NCI-H1930 (cell line): ENCODE measurements around the gene NOLC1.

Experiments used
- DNase-seq, 2 experiments: peaks; one replicate each; lab custom pipeline; 2025; lab: John Stamatoyannopoulos, UW

NOLC1 gene

DNA sequence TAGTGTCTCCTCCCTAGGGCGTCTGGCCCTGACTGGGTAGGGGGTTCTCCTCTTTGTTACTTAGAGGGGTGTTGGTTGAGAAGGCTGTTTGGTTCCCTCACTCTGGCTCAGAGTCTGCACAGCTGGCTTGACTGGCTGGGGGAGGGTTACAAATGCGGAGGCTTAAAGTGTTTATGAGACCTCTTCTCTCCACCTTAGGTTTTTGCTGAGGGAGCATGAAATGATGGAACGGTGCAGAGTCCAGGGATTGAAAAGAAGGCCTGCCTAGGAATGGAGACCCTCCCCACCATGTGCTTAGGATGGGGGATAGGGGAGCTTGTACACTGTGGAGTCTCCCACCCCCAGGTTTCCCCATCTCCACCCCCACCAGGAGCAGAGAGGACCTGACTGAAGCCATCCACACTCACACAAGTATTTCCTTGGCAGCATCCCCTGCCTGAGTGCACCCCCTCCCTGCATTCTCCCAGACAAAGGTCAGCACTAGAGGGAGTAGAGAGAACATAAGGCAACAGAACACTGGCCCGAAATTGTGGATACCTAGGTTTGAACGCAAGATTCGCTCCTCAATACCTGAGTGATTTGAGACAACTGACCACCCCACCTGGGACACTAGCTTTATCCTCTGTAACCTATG lies 30.3 kb upstream of the NOLC1 start:
- DNase-seq: no peak

DNA sequence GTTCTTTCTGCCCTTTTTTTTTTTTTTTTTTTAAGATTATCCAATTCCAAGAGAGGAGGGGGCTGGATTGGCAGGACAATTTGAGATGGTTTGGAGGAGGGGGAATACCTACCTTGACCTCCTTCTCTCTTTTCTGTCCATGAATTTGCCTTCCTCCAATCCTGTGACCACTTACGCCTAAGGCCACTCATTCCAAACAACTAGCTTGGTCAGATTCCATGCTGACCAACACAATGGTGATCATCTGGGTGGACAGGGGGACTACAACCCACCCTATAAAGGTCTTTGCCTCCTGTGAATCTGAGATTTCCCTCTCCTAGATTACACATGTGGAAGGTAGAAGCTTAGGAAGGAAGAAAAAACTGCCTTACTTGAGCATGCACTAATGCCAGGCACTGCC lies 29.7 kb upstream of the NOLC1 start:
- DNase-seq: no peak

DNA sequence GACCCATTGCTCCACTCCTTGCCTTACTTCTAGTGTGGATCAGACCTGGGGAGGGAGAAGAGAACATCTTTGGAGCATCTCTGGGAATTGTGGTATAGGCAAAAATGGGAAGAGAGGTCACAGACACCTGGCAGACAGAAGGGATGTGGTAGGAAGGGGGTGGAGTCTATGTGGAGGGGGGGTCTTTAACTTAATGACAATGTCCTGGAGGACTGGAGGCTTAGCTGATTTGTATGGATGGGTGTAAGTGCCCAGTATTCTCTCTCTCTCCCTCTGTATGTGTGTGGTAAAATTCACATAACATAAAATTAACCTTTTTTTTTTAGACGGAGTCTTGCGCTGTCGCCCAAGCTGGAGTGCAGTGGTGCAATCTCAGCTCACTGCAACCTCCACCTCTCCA lies 29.0 kb upstream of the NOLC1 start:
- DNase-seq: no peak

GRCh38 chr10:102131286-102132170 lies 20.7 kb upstream of the NOLC1 start:
- no peak for DNase-seq

GRCh38 chr10:102132193-102132562 lies 20.0 kb upstream of the NOLC1 start:
- DNase-seq: no peak

DNA sequence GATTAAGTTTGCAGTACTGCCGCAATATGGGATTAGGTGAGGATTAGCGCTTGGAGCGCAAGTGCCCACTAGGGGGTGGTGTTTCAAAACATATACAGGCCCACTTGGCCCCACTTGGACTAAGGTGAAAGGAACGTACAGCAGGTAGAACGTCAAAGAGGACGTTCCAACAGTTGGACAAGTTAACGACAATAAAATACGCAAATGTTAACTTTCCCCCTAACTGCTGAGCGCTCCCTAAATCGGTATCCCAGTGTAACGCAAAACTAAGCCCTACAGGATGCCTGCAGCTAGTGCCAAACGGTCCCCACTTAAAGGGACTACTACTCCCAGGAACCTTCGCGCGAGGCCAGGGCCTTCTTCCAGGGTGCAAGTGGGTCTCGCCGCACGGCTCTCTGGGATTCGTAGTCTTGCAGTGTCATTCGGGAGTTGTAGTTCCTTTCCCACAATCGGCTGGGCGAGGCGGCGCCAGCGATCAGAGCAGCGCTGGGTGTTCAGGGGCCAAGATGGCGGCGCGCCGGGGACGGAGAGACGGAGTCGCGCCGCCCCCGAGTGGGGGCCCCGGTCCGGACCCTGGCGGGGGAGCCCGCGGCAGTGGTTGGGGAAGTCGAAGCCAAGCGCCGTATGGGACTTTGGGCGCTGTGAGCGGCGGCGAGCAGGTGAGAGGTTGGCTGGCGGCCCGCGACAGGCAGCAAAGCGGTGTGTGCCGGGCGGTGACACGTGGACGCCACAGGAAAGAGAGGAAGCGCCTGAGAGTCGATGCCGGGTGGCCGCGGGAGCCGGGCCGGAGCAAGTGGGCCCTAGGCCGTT lies 19.4 kb upstream of the NOLC1 start, which contains the start of gene PPRC1:
PPRC1 (plus strand) TSS at position 478 of the 810 bp plus-strand sequence; CDS start at position 507, 29 bp downstream.
- peak; percentile 90 to 92 for DNase-seq

- DNase-seq: no peak
Observed at GRCh38 chr10:102133373-102134195, 18.6 kb upstream of the NOLC1 start.

DNA sequence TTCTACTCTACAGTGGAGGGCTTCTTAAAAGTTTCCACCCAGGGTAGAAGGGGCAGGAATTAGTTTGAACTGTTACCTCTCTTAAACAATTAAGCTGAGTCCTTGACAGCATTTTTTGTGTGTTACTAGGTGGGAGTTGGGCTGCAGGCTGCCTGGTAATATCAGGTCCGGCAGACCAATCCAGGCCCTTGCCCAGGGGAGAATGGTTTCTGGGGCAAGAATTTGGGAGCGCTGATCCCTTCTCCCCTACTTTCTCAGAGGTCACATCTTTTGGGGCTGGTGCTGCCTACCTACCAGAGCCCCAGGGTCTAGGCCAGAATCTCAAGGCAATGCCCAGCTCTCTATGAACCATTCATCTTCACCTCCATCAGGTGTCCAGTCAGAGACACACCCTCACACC lies 17.8 kb upstream of the NOLC1 start:
- DNase-seq: no peak

GRCh38 chr10:102135956-102136526 lies 16.1 kb upstream of the NOLC1 start:
- no peak for DNase-seq

DNA sequence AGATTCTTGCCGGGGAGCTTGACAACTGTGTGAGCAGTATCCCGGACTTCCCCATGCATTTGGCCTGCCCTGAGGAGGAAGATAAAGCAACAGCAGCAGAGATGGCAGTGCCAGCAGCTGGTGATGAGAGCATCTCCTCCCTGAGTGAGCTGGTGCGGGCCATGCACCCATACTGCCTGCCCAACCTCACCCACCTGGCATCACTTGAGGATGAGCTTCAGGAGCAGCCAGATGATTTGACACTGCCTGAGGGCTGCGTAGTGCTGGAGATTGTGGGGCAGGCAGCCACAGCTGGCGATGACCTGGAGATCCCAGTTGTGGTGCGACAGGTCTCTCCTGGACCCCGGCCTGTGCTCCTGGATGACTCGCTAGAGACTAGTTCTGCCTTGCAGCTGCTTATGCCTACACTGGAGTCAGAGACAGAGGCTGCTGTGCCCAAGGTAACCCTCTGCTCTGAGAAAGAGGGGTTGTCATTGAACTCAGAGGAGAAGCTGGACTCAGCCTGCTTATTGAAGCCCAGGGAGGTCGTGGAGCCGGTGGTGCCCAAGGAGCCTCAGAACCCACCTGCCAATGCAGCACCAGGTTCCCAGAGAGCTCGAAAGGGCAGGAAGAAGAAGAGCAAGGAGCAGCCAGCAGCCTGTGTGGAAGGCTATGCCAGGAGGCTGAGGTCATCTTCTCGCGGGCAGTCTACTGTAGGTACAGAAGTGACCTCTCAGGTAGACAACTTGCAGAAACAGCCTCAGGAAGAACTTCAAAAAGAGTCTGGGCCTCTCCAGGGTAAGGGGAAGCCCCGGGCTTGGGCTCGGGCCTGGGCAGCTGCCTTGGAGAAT lies 12.7 kb upstream of the NOLC1 start:
- DNase-seq: no peak

DNA sequence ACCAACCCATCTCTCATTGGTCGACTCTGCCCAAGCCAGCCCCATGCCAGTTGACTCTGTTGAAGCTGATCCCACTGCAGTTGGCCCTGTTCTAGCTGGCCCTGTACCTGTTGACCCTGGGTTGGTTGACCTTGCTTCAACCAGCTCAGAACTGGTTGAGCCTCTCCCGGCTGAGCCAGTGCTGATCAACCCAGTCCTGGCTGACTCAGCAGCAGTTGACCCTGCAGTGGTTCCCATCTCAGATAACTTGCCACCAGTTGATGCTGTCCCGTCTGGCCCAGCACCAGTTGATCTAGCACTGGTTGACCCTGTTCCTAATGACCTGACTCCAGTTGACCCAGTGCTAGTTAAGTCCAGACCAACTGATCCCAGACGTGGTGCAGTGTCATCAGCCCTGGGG lies 12.0 kb upstream of the NOLC1 start:
- DNase-seq: no peak

DNA sequence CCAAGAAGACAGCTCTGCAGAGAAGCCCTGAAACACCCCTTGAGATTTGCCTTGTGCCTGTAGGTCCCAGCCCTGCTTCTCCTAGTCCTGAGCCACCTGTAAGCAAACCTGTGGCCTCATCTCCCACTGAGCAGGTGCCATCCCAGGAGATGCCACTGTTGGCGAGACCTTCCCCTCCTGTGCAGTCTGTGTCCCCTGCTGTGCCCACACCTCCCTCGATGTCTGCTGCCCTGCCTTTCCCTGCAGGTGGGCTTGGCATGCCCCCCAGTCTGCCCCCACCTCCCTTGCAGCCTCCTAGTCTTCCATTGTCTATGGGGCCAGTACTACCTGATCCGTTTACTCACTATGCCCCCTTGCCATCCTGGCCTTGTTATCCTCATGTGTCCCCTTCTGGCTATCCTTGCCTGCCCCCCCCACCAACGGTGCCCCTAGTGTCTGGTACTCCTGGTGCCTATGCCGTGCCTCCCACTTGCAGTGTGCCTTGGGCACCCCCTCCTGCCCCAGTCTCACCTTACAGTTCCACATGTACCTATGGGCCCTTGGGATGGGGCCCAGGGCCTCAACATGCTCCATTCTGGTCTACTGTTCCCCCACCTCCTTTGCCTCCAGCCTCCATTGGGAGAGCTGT lies 11.2 kb upstream of the NOLC1 start:
- no peak for DNase-seq

DNA sequence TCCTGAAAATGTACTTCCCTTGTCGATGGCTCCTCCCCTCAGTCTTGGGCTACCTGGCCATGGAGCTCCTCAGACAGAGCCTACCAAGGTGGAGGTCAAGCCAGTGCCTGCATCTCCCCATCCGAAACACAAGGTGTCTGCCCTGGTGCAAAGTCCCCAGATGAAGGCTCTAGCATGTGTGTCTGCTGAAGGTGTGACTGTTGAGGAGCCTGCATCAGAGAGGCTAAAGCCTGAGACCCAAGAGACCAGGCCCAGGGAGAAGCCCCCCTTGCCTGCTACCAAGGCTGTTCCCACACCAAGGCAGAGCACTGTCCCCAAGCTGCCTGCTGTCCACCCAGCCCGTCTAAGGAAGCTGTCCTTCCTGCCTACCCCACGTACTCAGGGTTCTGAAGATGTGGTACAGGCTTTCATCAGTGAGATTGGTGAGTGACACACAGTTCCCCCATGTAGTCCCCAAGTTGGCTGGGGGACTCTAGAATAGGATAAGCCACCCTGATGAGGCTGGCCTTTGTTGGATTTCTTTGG lies 10.5 kb upstream of the NOLC1 start:
- no peak for DNase-seq

GRCh38 chr10:102146971-102147428 lies 5.2 kb upstream of the NOLC1 start:
- no peak for DNase-seq

- no peak for DNase-seq
Observed at GRCh38 chr10:102147561-102147960, 4.6 kb upstream of the NOLC1 start.

- DNase-seq: no peak
Observed at GRCh38 chr10:102148275-102148674, 3.9 kb upstream of the NOLC1 start.

- peak in 1 of 2 experiments; percentile 3 for DNase-seq
Observed at GRCh38 chr10:102150970-102151773, 1.0 kb upstream of the NOLC1 start.

DNA sequence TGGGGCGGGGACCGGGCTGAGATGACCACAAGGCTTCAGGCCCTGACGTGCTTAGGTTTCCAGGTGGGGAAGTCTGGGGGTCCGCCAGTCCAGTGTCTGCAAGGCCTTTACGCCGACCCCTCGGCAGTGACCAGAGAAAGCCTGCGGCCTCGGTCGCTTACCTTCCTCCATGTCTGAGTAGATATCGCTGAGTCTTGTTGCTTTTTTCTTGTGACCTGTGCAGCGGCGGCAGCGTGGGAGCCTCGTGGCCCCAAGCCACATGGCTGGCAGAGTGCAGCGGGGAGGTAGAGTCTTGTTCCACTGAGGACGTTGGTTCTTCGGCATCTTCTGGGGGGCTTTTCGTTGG lies 329 bp downstream of the NOLC1 start:
- no peak for DNase-seq

- no peak for DNase-seq
Observed at GRCh38 chr10:102153093-102153620, 968 bp downstream of the NOLC1 start.
